ENCODE measurements around the gene TTC38.

- TF ChIP-seq CTCF (IDR thresholded peaks at IDR 0.05 in 4 of 5, conservative IDR thresholded peaks at IDR 0.05 in 1 of 5): no peak
- no peak for TF ChIP-seq POLR2A (IDR thresholded peaks at IDR 0.05)
These were observed 51.5 kb downstream of the TTC38 start for GRCh38 chr22:46319319-46319718.

All from gastrocnemius medialis (tissue), 4 donors.